HL-60/S4 treated with retinoic acid at 250 ng/mL for 4 days and 3 days (cell line): Measurements from ENCODE around the gene NR2E1.

Source experiments
- in situ Hi-C: fragments of 300-500 bp; cut with MboI; formaldehyde crosslinking; loops from 2 replicates; pipeline ENCODE4 v1.7.0; 2022; ENCODE audit warnings: low sequenced_read_pairs

Gene NR2E1

GRCh38 chr6:108165714-108166663 lies at the start of gene NR2E1:
Gene NR2E1, plus strand, starts transcription at chr6:108166022. Its CDS starts 744 bp downstream, at chr6:108166766.
- in situ Hi-C loops, result no loop called here

- in situ Hi-C loops, result loop anchor here (10.0 to 25.0 kb wide), 2 partner anchors 408 to 946 kb away; no protein-coding TSS in a partner anchor
These were observed 49.0 kb upstream of the NR2E1 start for GRCh38 chr6:108116546-108117426.

GRCh38 chr6:108117427-108118358 lies 48.1 kb upstream of the NR2E1 start:
- in situ Hi-C loops, result loop anchor here (10.0 to 25.0 kb wide), 2 partner anchors 407 to 945 kb away; no protein-coding TSS in a partner anchor

GRCh38 chr6:108118359-108118724 lies 47.5 kb upstream of the NR2E1 start:
- in situ Hi-C loops, result loop anchor here (10.0 to 25.0 kb wide), 2 partner anchors 406 to 944 kb away; no protein-coding TSS in a partner anchor

GRCh38 chr6:108118810-108119768 lies 46.7 kb upstream of the NR2E1 start:
- in situ Hi-C loops, result loop anchor here (10.0 to 25.0 kb wide), 2 partner anchors 406 to 943 kb away; no protein-coding TSS in a partner anchor

- in situ Hi-C loops, result loop anchor here (10.0 to 25.0 kb wide), 2 partner anchors 405 to 943 kb away; no protein-coding TSS in a partner anchor
These were observed 46.1 kb upstream of the NR2E1 start for GRCh38 chr6:108119769-108120141.

- in situ Hi-C loops, result loop anchor here (25.0 kb wide), 1 partner anchor 942 kb away; no protein-coding TSS in a partner anchor
These were observed 45.5 kb upstream of the NR2E1 start for GRCh38 chr6:108120311-108120710.

GRCh38 chr6:108121612-108122011 lies 44.2 kb upstream of the NR2E1 start:
- in situ Hi-C loops, result loop anchor here (25.0 kb wide), 1 partner anchor 941 kb away; no protein-coding TSS in a partner anchor

GRCh38 chr6:108123481-108123929 lies 42.3 kb upstream of the NR2E1 start:
- in situ Hi-C loops, result loop anchor here (25.0 kb wide), 1 partner anchor 939 kb away; no protein-coding TSS in a partner anchor

- in situ Hi-C loops, result loop anchor here (25.0 kb wide), 1 partner anchor 938 kb away; no protein-coding TSS in a partner anchor
These were observed 41.9 kb upstream of the NR2E1 start for GRCh38 chr6:108123946-108124345.

- in situ Hi-C loops, result no loop called here
These were observed 38.8 kb upstream of the NR2E1 start for GRCh38 chr6:108127056-108127455.

- in situ Hi-C loops, result no loop called here
These were observed 38.0 kb upstream of the NR2E1 start for GRCh38 chr6:108127826-108128225.

- in situ Hi-C loops, result no loop called here
These were observed 35.6 kb upstream of the NR2E1 start for GRCh38 chr6:108130262-108130661.

- in situ Hi-C loops, result no loop called here
These were observed 33.0 kb upstream of the NR2E1 start for GRCh38 chr6:108132863-108133262.

- in situ Hi-C loops, result no loop called here
These were observed 32.1 kb upstream of the NR2E1 start for GRCh38 chr6:108133594-108134179.

- in situ Hi-C loops, result no loop called here
These were observed 31.4 kb upstream of the NR2E1 start for GRCh38 chr6:108134213-108134970.

GRCh38 chr6:108142240-108142639 lies 23.6 kb upstream of the NR2E1 start:
- in situ Hi-C loops, result no loop called here
